ENCODE results near the gene FYB1. TPM values are rescaled to one million over a fixed set of nuclear protein-coding genes. Genes with fewer than 3 reads are reported as not detected.
A peak's percentile ranks its signal among the peaks of the same experiment; 100 is the strongest.
"Not testable (repeated sequence)": the region's sequence is repeated elsewhere in the genome, so short reads cannot be mapped to it uniquely, and the experiment has no call there.

The FYB1 gene
- total RNA-seq, 1 experiment from 2014 or later, result 0.05 TPM

DNA sequence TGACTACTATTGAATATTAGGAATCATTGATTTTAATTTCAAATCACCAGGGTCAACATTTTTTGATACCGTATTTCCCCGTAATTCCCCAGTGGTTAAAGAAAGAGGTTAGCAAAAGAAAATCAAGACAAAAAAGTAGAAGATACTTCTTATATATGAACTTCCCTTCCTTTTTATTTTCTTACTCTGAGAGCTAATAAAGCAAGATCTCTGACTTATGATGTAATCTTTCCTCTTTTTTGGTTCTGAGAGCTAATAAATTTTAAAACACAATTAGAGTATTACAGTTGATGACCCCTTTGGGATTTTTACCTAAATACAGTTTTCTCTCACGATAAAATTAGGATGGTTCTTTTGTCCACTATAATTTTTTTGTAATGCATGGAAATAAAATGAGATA lies 9.2 kb upstream of the FYB1 start:
- DNase-seq (ENCODE audit: low read depth), result no peak

DNA sequence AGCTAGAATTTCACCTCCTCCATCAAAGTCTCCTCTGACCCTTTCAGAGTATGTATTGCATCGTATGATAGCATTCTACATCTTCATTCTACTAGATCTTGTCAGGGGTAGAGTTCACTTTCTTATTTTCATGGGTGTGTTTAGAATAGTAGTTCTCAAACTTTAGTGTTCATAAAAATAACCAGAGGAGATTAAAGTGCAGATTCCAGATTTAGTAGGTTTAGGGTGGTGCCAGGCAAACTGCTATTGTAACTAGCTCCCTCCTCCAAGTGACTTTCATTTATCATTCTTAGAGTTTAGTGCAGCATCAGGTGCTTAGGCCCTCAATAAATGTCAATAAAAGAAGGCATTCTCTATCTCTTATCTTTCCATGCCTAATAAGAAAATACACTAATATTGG lies 7.2 kb upstream of the FYB1 start:
- DNase-seq (ENCODE audit: low read depth), result no peak

DNA sequence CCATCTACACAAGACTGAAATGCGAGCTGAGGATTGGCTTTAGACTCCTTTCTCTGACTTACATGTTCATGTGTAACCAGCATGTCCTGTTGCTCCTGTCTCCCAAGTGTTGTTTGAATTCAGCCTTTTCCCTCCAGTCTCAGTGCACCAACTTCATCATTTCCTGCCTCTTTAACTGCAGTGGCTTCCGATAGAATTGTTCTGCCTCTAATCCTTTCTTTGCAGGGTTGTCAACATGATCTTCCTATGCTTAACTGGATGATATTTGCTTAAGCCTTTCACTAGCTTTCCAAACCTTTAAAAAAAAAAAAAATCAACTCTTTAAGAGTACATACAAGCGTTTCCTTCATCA lies 6.7 kb upstream of the FYB1 start:
- no peak for DNase-seq (ENCODE audit: low read depth)

DNA sequence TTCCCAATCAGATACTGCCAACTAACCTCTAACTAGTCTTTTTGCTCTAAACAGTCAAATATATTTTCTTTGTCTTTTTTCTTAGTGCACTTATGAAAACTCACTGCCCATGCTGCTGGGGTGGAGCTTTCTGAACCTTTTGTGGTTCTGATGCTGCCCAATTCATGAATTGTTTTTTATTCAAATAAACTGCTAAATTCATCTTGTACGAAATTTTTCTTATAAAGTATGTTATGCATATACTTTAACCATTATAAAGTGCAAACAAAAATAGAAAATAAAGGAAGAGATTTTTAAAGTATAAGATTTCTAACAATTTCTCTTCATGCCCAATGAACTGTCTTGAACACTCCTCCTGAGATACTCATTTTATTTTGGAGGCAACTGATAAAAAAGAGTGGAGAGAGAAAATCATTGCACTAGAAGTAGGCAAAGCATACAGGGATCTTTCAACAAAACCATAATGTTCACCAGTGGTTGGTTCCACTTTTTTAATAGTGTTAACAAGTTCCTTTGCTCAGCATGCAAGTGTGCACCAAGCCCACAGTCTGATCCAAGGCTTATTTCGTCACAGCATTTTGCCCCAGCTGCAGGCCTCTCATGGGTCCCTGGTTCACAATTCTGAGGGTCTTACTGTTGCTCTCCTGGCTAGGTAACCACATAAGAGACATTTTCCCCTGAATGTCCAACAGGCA lies 6.2 kb upstream of the FYB1 start:
- no peak for DNase-seq (ENCODE audit: low read depth)

DNA sequence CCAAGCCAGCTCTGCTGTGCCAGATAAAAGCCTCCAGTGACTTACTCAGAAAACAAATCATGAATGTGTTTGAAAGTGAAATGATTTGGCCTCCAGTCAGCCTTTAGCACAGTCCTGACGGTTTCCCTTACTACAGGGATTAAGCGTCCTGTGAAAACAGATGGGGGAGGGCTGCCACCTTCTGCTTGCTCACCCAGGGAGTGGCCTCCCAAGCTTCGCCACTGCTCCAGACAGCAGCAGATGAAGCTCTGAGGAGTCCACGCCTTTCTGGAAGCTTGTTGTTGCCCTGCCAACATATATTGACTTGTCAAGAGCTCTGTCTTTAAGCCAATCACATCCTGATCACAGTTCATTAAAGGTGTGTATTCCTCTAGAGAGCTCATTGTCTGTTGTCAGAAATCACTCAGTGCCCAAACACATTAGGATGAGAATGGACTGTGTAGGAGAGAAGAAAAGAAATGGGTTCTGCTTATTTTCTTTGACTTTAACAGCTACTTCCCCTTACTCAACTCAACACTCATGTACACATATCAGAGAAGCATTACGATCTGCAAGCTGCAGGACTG lies 4.9 kb upstream of the FYB1 start:
- DNase-seq (ENCODE audit: low read depth), result peak; percentile 45

DNA sequence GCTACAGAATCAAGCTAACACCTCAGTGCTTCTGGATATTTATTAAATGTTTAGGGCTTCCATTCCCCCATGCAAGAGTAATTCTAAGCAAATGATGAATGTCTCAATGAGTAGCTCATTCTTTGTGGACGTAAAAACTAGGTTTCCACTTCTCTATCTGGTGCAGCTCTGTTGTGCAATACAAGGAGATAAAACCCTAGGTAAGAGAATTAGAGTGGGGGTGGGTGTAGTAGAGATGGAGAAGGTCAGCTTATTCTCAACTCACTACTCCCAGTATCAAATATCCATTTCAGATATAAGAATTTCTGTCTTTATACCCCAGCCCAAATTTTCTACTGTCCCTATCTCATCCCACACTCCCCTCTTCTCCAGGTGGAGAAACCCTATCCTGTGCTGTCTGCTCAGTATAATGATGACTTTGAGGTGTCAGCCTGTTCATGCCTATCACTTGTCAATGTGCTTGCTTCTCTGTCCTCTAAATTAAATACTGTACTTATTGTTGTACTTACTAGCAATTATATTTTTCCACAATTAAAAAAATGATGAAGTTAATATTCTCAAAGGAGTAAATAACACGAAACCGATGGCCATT lies 4.3 kb upstream of the FYB1 start:
- no peak for DNase-seq (ENCODE audit: low read depth)

DNA sequence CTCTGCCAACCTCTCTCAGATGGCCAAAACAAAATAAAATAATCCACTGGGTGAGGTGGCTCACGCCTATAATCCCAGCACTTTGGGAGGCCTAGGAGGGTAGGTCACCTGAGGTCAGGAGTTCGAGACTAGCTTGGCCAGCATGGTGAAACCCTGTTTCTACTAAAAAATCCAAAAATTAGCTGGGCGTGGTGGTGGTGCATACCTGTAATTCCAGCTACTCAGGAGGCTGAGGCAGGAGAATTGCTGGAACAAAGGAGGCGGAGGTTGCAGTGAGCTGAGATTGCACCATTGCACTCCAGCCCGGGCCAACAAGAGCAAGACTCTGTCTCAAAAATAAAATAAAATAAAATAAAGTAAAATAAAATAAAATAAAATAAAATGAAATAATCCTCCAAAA lies 2.3 kb upstream of the FYB1 start:
- not testable (repeated sequence) for DNase-seq (ENCODE audit: low read depth)

DNA sequence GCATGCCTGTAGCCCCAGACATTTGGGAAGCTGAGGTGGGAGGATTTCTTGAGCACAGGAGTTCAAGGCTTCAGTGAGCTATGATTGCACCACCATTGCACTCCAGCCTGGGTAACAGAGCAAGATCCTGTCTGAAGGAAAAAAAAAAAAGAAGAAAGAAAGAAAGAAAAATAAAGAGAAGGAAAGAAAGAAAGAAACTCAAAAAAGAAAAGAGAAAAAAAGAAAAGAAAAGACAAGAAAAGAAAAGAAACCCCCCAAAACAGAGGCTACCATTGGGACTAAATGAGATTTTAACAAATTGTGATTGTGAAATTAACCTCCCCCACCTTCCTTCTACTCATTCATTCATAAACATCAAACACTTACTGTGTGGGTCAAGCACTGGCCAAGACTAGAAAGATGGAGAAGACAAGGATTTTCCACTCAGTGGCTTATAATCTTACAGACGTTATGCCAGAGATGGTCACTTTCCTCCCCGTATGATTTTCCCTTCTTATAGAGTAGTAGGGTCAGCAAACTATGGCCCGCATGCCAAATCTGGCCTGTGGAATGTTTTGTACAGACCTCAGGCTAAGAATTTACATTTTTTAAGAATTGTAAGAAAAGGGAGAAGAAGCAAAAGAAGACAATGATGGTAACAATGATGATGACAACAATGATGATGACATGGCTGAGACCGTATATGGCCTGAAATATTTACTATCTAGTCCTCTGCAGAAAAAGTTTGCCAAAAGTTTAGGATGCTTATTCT lies 1.1 kb upstream of the FYB1 start:
- no peak for DNase-seq (ENCODE audit: low read depth)

DNA sequence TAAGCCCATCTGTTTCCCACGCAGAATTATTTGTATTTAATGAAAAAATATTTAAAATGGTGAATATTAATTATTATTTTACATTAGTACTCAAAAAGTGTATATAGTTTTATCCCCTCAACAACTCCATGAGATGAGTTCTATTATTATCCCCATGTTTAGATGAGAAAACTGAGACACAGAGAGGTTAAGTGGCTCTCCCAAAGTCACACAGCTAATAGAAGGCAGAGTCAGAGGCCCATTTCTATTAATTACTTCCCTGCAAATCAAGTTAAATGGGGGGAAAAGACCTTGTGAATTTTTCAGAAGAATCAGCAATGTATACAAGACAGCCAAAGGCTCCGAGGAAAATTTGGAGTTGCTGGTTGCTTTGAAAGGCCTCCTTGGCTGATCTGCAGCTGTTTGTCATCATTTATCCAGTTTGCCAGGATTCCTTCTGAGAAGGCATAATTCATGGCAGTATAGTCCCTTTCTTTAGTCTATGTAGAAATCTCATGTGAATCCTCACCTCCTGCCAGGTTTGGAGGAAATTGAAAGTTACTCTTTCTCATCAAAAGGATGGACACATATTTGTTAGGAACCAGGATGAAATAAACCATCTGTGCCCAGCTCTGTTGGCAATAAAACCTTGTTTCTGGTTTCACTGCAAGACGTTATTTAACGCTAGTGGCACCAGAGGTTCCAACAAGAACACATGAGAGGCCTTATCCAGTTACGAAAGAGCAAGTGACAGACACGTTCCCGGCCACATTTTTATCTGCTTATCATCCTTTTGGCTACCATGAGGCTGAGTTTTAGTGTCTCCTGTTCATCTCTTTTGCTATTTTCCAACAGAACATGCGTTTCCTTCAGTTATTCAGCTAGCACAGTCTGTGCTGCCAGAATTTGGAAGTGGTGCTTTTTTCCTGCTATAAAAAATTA lies 621 bp downstream of the FYB1 start:
- DNase-seq (ENCODE audit: low read depth), result no peak

DNA sequence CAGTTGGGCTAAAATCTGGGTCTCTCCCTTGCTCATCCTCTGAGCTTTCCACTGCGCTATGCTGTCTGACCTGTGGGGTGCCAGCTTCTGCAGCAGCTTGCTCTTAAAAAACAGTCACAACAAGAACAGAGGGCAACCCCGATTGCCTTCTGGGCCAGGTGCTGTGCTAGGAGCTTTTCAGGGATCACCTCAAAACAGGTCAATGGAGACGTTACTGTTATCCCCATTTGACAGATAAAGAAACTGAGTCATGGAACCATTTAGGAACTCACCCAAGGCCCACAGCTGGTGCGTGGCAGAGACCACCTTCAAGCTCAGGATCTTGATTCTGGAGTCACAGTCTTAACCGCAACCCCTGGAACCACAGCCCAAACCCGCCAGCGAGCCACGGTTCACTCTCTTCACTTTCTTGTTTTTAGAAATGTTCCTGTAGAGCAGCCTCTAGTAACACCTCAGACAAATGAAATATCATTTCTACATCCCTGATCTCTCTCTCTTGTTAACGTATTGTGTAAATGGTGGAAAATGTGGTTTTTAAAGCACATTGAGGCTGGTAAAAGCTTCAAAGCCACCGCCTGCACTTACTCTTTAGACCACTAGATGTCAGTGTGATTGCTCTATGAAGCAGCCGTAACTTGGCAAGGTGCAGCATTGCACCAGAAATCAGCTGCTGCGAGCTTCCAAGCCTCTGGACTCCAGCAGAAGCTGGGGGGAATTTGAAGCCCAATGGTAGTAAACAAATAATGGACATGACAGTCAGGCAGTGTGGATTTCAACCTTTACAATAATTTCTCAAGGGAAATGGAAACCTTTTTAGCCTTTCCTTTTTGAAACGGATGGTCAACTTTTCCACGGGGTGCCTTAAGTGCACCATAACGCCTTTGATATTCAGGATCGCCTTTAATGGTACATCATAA lies 1.7 kb downstream of the FYB1 start:
- peak; percentile 78 for DNase-seq (ENCODE audit: low read depth)

DNA sequence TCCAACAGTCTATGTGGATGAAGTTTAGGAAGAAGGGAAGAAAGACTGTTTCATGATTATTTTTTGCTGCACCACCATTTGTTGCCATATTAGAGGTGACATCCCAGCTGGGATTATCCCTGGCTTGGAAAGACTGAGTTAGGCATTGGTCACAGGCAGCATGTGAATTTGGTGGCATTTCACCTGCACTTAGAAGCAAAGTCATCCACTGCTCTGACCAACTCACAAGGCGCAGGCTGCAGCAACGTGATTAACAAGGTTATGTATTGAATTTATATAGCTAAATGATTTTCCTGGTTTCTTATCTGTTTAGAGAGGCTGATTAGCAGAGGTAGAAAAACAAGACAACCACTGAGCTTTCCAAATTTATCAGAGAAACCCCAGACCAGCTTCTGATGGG lies 2.7 kb downstream of the FYB1 start:
- DNase-seq (ENCODE audit: low read depth), result peak; percentile 39

DNA sequence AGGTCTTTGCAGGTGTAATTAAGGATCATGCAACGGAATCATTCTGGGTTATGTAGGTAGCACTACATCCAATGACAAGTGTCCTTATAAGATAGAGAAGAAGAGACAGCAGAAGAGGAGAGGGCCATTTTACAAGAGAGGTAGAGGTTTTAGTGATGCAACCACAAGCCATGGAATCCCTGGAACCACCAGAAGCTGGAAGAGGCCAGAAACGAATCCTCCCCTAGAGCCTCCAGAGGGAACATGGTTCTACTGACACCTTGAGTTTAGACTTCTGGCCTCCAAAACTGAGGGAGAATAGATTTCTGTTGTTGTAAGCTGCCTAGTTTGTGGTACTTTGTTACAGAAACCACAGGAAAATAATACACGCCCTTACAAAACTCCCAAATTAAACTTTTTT lies 3.5 kb downstream of the FYB1 start:
- DNase-seq (ENCODE audit: low read depth), result peak; percentile 17

DNA sequence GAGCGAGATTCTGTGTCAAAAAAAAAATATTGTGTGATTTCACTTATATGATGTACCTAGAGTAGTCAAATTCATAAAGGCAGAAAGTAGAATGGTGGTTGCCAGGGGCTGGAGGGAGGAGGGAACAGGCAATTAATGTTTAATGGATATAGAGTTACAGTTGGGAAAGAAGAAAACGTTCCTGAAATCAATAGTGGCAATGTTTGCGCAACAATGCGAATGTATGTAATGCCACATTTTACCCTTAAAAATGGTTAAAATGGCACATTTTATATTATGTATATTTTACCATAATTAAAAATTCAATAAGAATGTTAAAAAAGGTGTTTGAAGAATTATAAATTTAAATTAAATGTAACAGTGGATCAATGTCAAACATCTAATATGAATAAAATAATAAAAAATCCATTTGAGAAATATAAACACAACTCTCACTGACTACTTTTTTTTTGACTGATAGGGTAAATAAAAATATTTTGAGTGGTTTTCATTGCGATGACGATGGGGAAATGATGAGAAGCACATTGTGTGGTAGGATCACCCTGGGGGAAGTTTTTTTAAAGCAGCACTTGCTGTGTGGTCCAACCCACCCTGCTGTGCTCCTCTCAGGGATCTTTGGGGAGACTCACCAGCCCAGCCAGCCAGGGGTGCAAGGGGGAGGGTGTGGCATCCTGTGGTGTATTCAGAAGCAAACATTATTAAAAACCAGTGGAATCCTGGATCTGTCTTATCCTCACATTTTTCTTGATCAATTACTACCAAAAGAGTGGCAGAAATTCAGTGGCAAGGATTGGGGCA lies 4.3 kb downstream of the FYB1 start:
- DNase-seq (ENCODE audit: low read depth), result no peak

DNA sequence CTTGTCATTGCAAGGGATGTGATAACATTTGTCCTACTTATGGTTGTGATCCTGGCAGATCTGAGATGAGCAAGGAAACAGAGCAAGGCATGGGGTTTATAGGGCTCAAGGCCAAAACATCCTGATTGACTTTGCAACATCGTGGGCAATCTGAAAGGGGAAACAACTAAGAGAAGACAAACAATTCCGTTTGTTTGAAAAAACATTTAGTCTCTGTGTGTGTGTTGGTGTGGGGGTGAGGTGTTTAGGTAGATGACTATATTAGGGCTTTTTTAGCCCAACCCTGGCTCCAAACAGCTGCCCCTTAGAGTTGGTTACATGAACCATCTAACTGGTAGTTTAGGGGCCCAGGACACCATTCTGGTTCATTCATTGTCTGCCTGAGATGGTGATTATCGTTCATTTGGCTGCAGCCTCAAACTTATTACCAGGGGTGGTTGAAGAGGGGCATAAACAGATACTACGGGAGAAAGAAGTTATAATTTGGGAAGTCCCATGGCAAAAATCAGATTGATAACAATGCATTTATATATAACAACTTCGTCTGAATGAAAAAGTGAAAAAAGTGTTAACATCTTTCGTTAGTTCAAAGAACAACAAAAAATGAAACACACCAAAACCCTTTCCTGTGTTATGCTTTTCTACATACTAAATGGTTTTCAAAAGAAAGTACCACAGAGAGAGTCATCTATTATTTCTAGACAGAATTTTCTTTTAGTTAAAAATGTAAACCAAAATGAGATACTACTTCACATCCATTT lies 5.7 kb downstream of the FYB1 start:
- no peak for DNase-seq (ENCODE audit: low read depth)

DNA sequence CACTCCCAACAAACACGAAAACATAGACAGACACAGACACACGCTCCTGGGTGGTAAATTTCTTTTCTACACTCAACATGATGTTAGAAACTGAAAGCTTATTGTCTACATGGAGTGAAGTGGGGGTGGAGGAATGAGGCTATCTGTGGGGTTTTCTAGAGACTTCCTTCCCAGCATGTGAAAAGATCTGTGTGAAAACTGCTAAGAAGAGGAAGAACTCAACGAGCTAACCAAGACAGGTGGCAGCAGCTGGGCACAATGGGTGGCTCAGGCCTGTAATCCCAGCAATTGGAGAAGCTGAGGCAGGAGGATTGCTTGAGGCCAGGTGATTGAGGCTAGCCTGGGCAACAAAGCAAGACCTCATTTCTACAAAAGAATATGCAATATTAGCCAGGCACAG lies 7.6 kb downstream of the FYB1 start:
- no peak for DNase-seq (ENCODE audit: low read depth)

DNA sequence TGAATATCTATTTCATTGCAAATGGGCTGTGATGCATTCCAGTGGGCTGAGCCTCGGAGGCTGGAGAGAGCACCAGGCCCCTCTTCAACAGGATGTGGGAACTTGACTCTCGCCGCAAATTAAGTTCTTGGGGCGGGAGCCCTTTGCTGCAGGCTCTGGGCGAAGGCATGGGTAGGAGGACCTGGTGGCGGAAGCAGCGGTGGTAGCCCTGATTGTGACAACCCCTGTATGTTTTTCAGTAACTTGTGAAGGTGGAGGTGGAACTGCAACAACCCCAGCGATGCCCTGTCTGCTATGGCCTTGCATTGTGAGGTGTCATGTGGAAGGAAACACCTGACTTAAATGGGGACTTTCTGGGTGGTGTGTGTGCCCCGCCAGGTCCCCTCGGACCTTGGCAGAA lies 9.4 kb downstream of the FYB1 start:
- DNase-seq (ENCODE audit: low read depth), result peak; percentile 34

DNA sequence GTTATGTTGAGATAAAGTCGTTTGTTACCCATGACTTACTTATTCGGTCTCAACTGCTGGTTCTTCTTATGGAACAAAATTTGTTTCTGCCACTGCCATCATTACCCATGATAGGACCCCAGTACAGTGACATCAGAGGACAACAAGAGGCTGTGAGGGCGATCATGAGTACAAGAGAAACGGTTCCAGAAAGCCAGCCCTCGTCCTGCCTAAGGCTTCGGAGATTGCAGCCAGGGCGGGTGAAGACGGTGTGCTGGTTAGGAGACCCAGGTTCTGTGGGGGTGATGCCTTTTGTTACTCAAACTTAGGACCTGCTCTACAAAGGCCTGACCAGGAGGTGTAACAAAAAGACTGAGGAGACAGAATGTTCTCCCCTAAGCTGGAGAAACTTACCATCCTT lies 10.9 kb downstream of the FYB1 start:
- DNase-seq (ENCODE audit: low read depth), result no peak

DNA sequence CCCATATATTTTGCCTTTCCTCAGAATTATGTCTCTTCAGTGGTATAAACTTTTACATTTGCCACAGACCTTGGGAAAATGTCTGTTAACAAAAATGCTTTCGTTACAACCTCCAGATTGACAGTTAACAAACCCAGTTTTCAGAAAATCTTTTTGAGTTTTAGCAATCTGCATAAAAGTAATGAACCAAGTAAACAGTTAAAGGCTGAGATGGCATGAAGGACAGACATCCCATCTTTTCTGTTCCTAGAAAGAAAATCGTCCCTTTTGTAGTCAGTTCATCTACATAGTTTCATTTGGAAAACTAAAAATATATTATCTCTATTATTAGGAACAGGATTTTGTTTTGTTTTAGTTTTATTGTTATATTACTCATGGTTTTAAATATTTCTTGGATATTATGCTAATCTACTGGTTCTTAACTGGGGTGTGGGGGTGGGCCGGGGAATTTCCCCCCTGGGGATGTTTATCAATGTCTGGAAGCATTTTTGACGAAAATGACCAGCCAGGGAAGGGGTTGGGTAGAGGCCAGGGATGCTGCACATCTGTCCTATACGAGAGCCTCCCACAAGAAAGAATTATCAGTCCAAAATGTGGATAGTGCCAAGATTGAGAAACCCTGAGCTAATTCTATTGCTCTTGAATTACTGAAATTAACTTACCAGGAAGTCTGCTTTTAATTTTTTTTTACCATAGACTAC lies 11.9 kb downstream of the FYB1 start:
- DNase-seq (ENCODE audit: low read depth), result no peak

Measured in M059J (cell line).